IMR-90 (cell line): ENCODE results near the gene ABCA5. TPM values are rescaled to one million over a fixed set of nuclear protein-coding genes. Genes with fewer than 3 reads are reported as not detected.

Experiments
- ATAC-seq: fragments of 200-7000 bp; cut with Tn5 transposase; 2 replicates; pipeline ENCODE4 v1.9.1; 2020; ENCODE audit warnings: low read depth, mild to moderate bottlenecking, moderate library complexity
- BruUV-seq: library from RNA; stranded (reverse); fragments of 400-500 nt; replicated peaks from 2 replicates; lab custom pipeline; 2021; lab: Mats Ljungman, UMichigan
- CTCF ChIA-PET: fragments of 300-600 bp; formaldehyde crosslinking; extraction: SDS; loops from one replicate; lab custom pipeline; 2021; ENCODE audit warnings: antibody characterized with exemption; lab: Yijun Ruan, JAX
- POLR2A ChIA-PET: fragments of 300-600 bp; sonication (Branson Sonifier 250); formaldehyde crosslinking; loops from one replicate; lab custom pipeline; 2022; ENCODE audit warnings: antibody characterized with exemption; ENCODE audit not compliant: unreplicated experiment; lab: Charles Lee
- DNase-seq: peaks from one replicate; pipeline ENCODE4 v3.0.0; 2013
- H2AFZ ChIP-seq: replicated peaks from 2 replicates; pipeline ENCODE3; 2013; ENCODE audit warnings: low read length, mild to moderate bottlenecking; ENCODE audit not compliant: poor library complexity
- H2AK5ac ChIP-seq: 2 replicates; pipeline ENCODE4 v1.6.1; 2013; ENCODE audit warnings: low read depth, low read length, inconsistent platforms
- H2AK9ac ChIP-seq: replicated peaks from 2 replicates; pipeline ENCODE3; 2013; ENCODE audit warnings: mild to moderate bottlenecking, low read depth, low read length, moderate library complexity; ENCODE audit not compliant: poor library complexity
- H2BK120ac ChIP-seq: 2 replicates; pipeline ENCODE4 v1.6.1; 2013; ENCODE audit warnings: low read depth, low read length, inconsistent platforms
- H2BK15ac ChIP-seq: 3 replicates; pipeline ENCODE4 v1.6.1; 2013; ENCODE audit warnings: low read depth, low read length, inconsistent platforms
- H2BK20ac ChIP-seq: 2 replicates; pipeline ENCODE4 v1.6.1; 2013; ENCODE audit warnings: low read depth, mild to moderate bottlenecking, inconsistent platforms, low read length, moderate library complexity
- H2BK5ac ChIP-seq: 2 replicates; pipeline ENCODE4 v1.6.1; 2013; ENCODE audit warnings: mild to moderate bottlenecking, low read depth, low read length, inconsistent platforms; ENCODE audit not compliant: poor library complexity, severe bottlenecking
- H3K14ac ChIP-seq: replicated peaks from 2 replicates; pipeline ENCODE4 v1.6.1; 2013; ENCODE audit warnings: low read depth, low read length, inconsistent platforms
- H3K18ac ChIP-seq: 2 replicates; pipeline ENCODE4 v1.6.1; 2013; ENCODE audit warnings: low read depth, low read length, control low read depth
- H3K23ac ChIP-seq: 2 replicates; pipeline ENCODE4 v1.6.1; 2013; ENCODE audit warnings: low read depth, low read length, inconsistent platforms
- H3K27ac ChIP-seq: 2 replicates; pipeline ENCODE4 v1.5.1; 2013; ENCODE audit warnings: mild to moderate bottlenecking, control low read depth, low read length; ENCODE audit not compliant: insufficient read depth
- H3K27me3 ChIP-seq: 2 replicates; pipeline ENCODE4 v1.6.1; 2013; ENCODE audit warnings: low read length; ENCODE audit not compliant: control insufficient read depth, insufficient read depth
- H3K36me3 ChIP-seq: 2 replicates; pipeline ENCODE4 v1.6.1; 2013; ENCODE audit warnings: low read length, mixed read lengths; ENCODE audit not compliant: control insufficient read depth, insufficient read depth
- H3K4ac ChIP-seq: 2 replicates; pipeline ENCODE4 v1.6.1; 2013; ENCODE audit warnings: low read depth, low read length, inconsistent platforms
- H3K4me1 ChIP-seq: 2 replicates; pipeline ENCODE4 v1.6.1; 2013; ENCODE audit warnings: low read length, mixed read lengths; ENCODE audit not compliant: control insufficient read depth, insufficient read depth
- H3K4me2 ChIP-seq: 2 replicates; pipeline ENCODE4 v1.6.1; 2013; ENCODE audit warnings: low read depth, mild to moderate bottlenecking, control low read depth, low read length, moderate library complexity
- H3K4me3 ChIP-seq: 2 replicates; pipeline ENCODE4 v1.5.1; 2013; ENCODE audit warnings: low read depth, mild to moderate bottlenecking, control low read depth, low read length, moderate library complexity; ENCODE audit not compliant: insufficient read depth
- H3K56ac ChIP-seq: 2 replicates; pipeline ENCODE4 v1.6.1; 2013; ENCODE audit warnings: low read length, inconsistent platforms; ENCODE audit not compliant: insufficient read depth; ENCODE audit errors: extremely low read depth
- H3K79me1 ChIP-seq, 2 experiments: 2 replicates each; pipeline ENCODE4 v1.6.1; 2013; ENCODE audit warnings: low read length in 2 of 2, inconsistent platforms in 1 of 2, low read depth in 1 of 2
- H3K9ac ChIP-seq: 2 replicates; pipeline ENCODE4 v1.6.1; 2013; ENCODE audit warnings: low read depth, low read length, control low read depth
- H3K9me1 ChIP-seq: 2 replicates; pipeline ENCODE4 v1.6.1; 2013; ENCODE audit warnings: low read length, inconsistent platforms; ENCODE audit not compliant: insufficient read depth
- H3K9me3 ChIP-seq: 2 replicates; pipeline ENCODE4 v1.6.1; 2013; ENCODE audit warnings: low read length; ENCODE audit not compliant: control insufficient read depth, insufficient read depth
- H4K20me1 ChIP-seq: 2 replicates; pipeline ENCODE4 v1.6.1; 2013; ENCODE audit warnings: low read length, inconsistent platforms; ENCODE audit not compliant: insufficient read depth
- H4K5ac ChIP-seq: 2 replicates; pipeline ENCODE4 v1.6.1; 2013; ENCODE audit warnings: mild to moderate bottlenecking, low read depth, low read length, control low read depth
- H4K8ac ChIP-seq, 2 experiments: 2 replicates each; pipeline ENCODE4 v1.6.1; 2013; ENCODE audit warnings: low read depth in 2 of 2, low read length in 2 of 2, control low read depth in 1 of 2, inconsistent platforms in 1 of 2
- H4K91ac ChIP-seq: 2 replicates; pipeline ENCODE4 v1.6.1; 2013; ENCODE audit warnings: low read depth, low read length, inconsistent platforms; ENCODE audit not compliant: insufficient read depth
- BHLHE40 ChIP-seq: fragments of 150-350 bp; IDR thresholded peaks from 2 replicates; pipeline ENCODE4 v1.6.1; 2016; ENCODE audit warnings: mild to moderate bottlenecking, low read depth, low read length
- CEBPB ChIP-seq: IDR thresholded peaks from 2 replicates; pipeline ENCODE4 v1.6.1; 2012; ENCODE audit warnings: low read depth, low read length, improper control_type of control experiment
- CHD1 ChIP-seq: IDR thresholded peaks from 2 replicates; pipeline ENCODE4 v1.6.1; 2012; ENCODE audit warnings: low read depth, low read length, improper control_type of control experiment
- CTCF ChIP-seq: conservative IDR thresholded peaks from 2 replicates; pipeline ENCODE4 v1.5.1; 2012; ENCODE audit warnings: mild to moderate bottlenecking, low read depth, low read length, improper control_type of control experiment
- ELK1 ChIP-seq: fragments of 150-350 bp; IDR thresholded peaks from 2 replicates; pipeline ENCODE4 v1.6.1; 2016; ENCODE audit warnings: low read depth, mild to moderate bottlenecking, low read length, moderate library complexity, borderline replicate concordance
- FOS ChIP-seq: fragments of 150-350 bp; IDR thresholded peaks from 2 replicates; pipeline ENCODE4 v1.6.1; 2016; ENCODE audit warnings: low read depth, low read length
- MAFK ChIP-seq: IDR thresholded peaks from 2 replicates; pipeline ENCODE4 v1.6.1; 2012; ENCODE audit warnings: low read depth, low read length, improper control_type of control experiment
- MAZ ChIP-seq: IDR thresholded peaks from 2 replicates; pipeline ENCODE4 v1.6.1; 2012; ENCODE audit warnings: low read depth, mild to moderate bottlenecking, low read length, improper control_type of control experiment, moderate library complexity, borderline replicate concordance
- MXI1 ChIP-seq: IDR thresholded peaks from 2 replicates; pipeline ENCODE4 v1.6.1; 2012; ENCODE audit warnings: low read depth, mild to moderate bottlenecking, low read length, moderate library complexity, borderline replicate concordance
- NFE2L2 ChIP-seq: fragments of 150-350 bp; IDR thresholded peaks from 2 replicates; pipeline ENCODE4 v1.6.1; 2016; ENCODE audit warnings: low read depth, mild to moderate bottlenecking, low read length
- POLR2A ChIP-seq: IDR thresholded peaks from 2 replicates; pipeline ENCODE4 v1.6.1; 2012; ENCODE audit warnings: mild to moderate bottlenecking, low read depth, low read length
- RAD21 ChIP-seq: IDR thresholded peaks from 2 replicates; pipeline ENCODE4 v1.6.1; 2012; ENCODE audit warnings: low read length, improper control_type of control experiment
- RCOR1 ChIP-seq: IDR thresholded peaks from 2 replicates; pipeline ENCODE4 v1.6.1; 2012; ENCODE audit warnings: mild to moderate bottlenecking, low read length, improper control_type of control experiment; ENCODE audit not compliant: insufficient replicate concordance
- RFX5 ChIP-seq: IDR thresholded peaks from 2 replicates; pipeline ENCODE4 v1.8.0; 2012; ENCODE audit warnings: low read depth, mild to moderate bottlenecking, low read length, moderate library complexity
- SMC3 ChIP-seq: fragments of 150-350 bp; IDR thresholded peaks from 2 replicates; pipeline ENCODE4 v1.6.1; 2016; ENCODE audit warnings: low read depth, mild to moderate bottlenecking, antibody characterized with exemption, low read length, moderate library complexity
- USF2 ChIP-seq: fragments of 150-350 bp; IDR thresholded peaks from 2 replicates; pipeline ENCODE4 v1.6.1; 2017; ENCODE audit warnings: mild to moderate bottlenecking, antibody characterized with exemption, low read length, low read depth
- WGBS, 2 experiments: methylation state at CpG; one replicate each; pipeline versions ENCODE4 v1.1.5 to v1.1.7; 2013; ENCODE audit warnings: missing lambda C conversion rate in 2 of 2; ENCODE audit not compliant: insufficient read length in 1 of 2; ENCODE audit errors: extremely low coverage in 2 of 2; 5-methylcytosine and 5-hydroxymethylcytosine counted together
- dilution Hi-C: fragments of 300-500 bp; cut with HindIII; formaldehyde crosslinking; loops from one replicate; pipeline ENCODE4 v1.14.3; 2018; ENCODE audit warnings: low sequenced_read_pairs; ENCODE audit not compliant: unreplicated experiment
- in situ Hi-C: fragments of 300-500 bp; cut with MboI; formaldehyde crosslinking; loops from 3 replicates; pipeline ENCODE4 v1.14.3; 2019; ENCODE audit warnings: low sequenced_read_pairs, inconsistent platforms, mixed read lengths
- intact Hi-C: fragments of 100-400 bp; cut with micrococcal nuclease; formaldehyde crosslinking; loops from 2 replicates; pipeline ENCODE4 v1.10.0; 2022
- polyA plus RNA-seq, 3 experiments: library from polyadenylated mRNA; depleted of rRNA; stranded (reverse); fragments of >200 nt; gene quantifications; 2 replicates each; pipeline ENCODE4 v1.2.3, GENCODE V29; 2012; ENCODE audit warnings: low replicate concordance in 1 of 3
- total RNA-seq: library from RNA; depleted of rRNA; stranded (reverse); fragments of >200 nt; gene quantifications from 2 replicates; pipeline ENCODE4 v1.2.3, GENCODE V29; 2012

Gene ABCA5
- total and polyA plus RNA-seq, 2 of the 4 experiments (the other 2 are of a cell fraction) = 1.3 to 2.3 TPM

- Histone ChIP-seq H3K9me3 (no peaks in the 10 kb centered on the region), H3K23ac (no peak overlapping the region), H2BK15ac (no peak overlapping the region), H3K4me2 (no peak overlapping the region), H3K9ac (no peak overlapping the region), H4K91ac (no peak overlapping the region), H3K14ac (0 out of 2 replicates have a peak overlapping the region, but pooled peaks have one; percentile 28), H3K79me1 (no peaks in the 10 kb centered on the region), H3K9me1 (no peaks in the 10 kb centered on the region), H2AK9ac (no peak overlapping the region), H3K36me3 (no peaks in the 10 kb centered on the region), H4K20me1 (no peaks in the 10 kb centered on the region), H2AK5ac (no peak overlapping the region), H4K5ac (no peak overlapping the region), H4K8ac (no peak overlapping the region), H2BK5ac (no peak overlapping the region), H2BK20ac (no peak overlapping the region), H3K4me1 (no peaks in the 10 kb centered on the region), H3K18ac (no peak overlapping the region), H2AFZ (no peak overlapping the region), H3K56ac (no peak overlapping the region), H3K27ac (no peak overlapping the region), H2BK120ac (no peak overlapping the region), H3K4me3 (no peak overlapping the region), H3K4ac (no peak overlapping the region), H3K27me3 (no peaks in the 10 kb centered on the region)
- BruUV-seq = no TSS peak
- in situ Hi-C loops (no loop called here), intact Hi-C loops (no loop called here), dilution Hi-C loops (no loop called here)
- ChIA-PET POLR2A (no interaction called here), CTCF (no interaction called here)
- DNase-seq (no peak), ATAC-seq (no peak)
- no peak for TF ChIP-seq NFE2L2
- TF ChIP-seq MAZ = no peak
- TF ChIP-seq RAD21 = no peak
- TF ChIP-seq RCOR1 = no peak
- TF ChIP-seq POLR2A = no peak
- TF ChIP-seq CHD1 = no peak
- TF ChIP-seq CTCF = no peak
- no peak for TF ChIP-seq ELK1
- TF ChIP-seq FOS = no peak
- no peak for TF ChIP-seq SMC3
- TF ChIP-seq RFX5 = no peak
- no peak for TF ChIP-seq MAFK
- no peak for TF ChIP-seq USF2
- no peak for TF ChIP-seq BHLHE40
- no peak for TF ChIP-seq CEBPB
- no peak for TF ChIP-seq MXI1
- WGBS, 2 experiments = no CpG with 5 or more reads among the region's 3 CpGs
These were observed 107.9 kb downstream of the ABCA5 start for GRCh38 chr17:69218986-69219385.
